ENCODE data around the gene THSD4.

Gene THSD4

GRCh38 chr15:71484080-71484479 is 368.8 kb downstream of the THSD4 start:
- CTCF ChIA-PET: interaction anchor here (0.6 to 0.8 kb wide), 2 partner anchors 25 to 661 kb away, joined by 3 read pairs; no protein-coding TSS in a partner anchor
- Mint-ChIP-seq H3K27me3 (no peaks in the 10 kb centered on the region), H3K4me3 (no peak overlapping the region), H3K4me1 (no peaks in the 10 kb centered on the region), H3K9me3 (no peaks in the 10 kb centered on the region), H3K27ac (no peak overlapping the region), H3K36me3 (no peaks in the 10 kb centered on the region)
- DNase-seq: no peak

GRCh38 chr15:71485094-71485693 is 369.9 kb downstream of the THSD4 start:
- CTCF ChIA-PET: no interaction called here
- H3K27me3 Mint-ChIP-seq: no peaks in the 10 kb centered on the region

GRCh38 chr15:71489570-71489969 is 374.3 kb downstream of the THSD4 start:
- Mint-ChIP-seq H3K4me1 (no peaks in the 10 kb centered on the region), H3K27ac (no peak overlapping the region), H3K4me3 (no peak overlapping the region), H3K36me3 (no peaks in the 10 kb centered on the region), H3K27me3 (no peaks in the 10 kb centered on the region), H3K9me3 (no peaks in the 10 kb centered on the region)
- CTCF ChIA-PET: no interaction called here
- DNase-seq: no peak

More at GRCh38 chr15:71485094-71485693, 369.9 kb downstream of the THSD4 start:
- H3K27ac Mint-ChIP-seq: no peak overlapping the region
- DNase-seq: no peak
- no peaks in the 10 kb centered on the region for H3K36me3 Mint-ChIP-seq
- no peak overlapping the region for H3K4me3 Mint-ChIP-seq
- no peaks in the 10 kb centered on the region for H3K4me1 Mint-ChIP-seq
- no peaks in the 10 kb centered on the region for H3K9me3 Mint-ChIP-seq

GRCh38 chr15:71493526-71493925 is 378.3 kb downstream of the THSD4 start:
- CTCF ChIA-PET: no interaction called here
- Mint-ChIP-seq H3K4me3 (no peak overlapping the region), H3K27me3 (no peaks in the 10 kb centered on the region), H3K36me3 (no peaks in the 10 kb centered on the region), H3K4me1 (no peaks in the 10 kb centered on the region), H3K9me3 (no peaks in the 10 kb centered on the region), H3K27ac (no peak overlapping the region)
- no peak for DNase-seq

- Mint-ChIP-seq H3K27ac (no peak overlapping the region), H3K27me3 (peaks cover 4% of the 10 kb centered on the region), H3K4me1 (no peaks in the 10 kb centered on the region), H3K9me3 (no peaks in the 10 kb centered on the region), H3K4me3 (no peak overlapping the region), H3K36me3 (no peaks in the 10 kb centered on the region)
- DNase-seq: no peak
- CTCF ChIA-PET: no interaction called here
Measured at GRCh38 chr15:71494563-71495397, 379.5 kb downstream of the THSD4 start.

- H3K9me3 Mint-ChIP-seq: no peaks in the 10 kb centered on the region
- no peak for DNase-seq
- H3K27ac Mint-ChIP-seq: no peak overlapping the region
Measured at GRCh38 chr15:71495398-71495780, 380.1 kb downstream of the THSD4 start.

GRCh38 chr15:71496336-71496955 is 381.2 kb downstream of the THSD4 start:
- Mint-ChIP-seq H3K4me1 (no peaks in the 10 kb centered on the region), H3K27me3 (peaks cover 4% of the 10 kb centered on the region), H3K9me3 (no peaks in the 10 kb centered on the region), H3K36me3 (no peaks in the 10 kb centered on the region), H3K4me3 (no peak overlapping the region), H3K27ac (no peak overlapping the region)
- DNase-seq: no peak
- CTCF ChIA-PET: no interaction called here

More at GRCh38 chr15:71495398-71495780, 380.1 kb downstream of the THSD4 start:
- H3K4me1 Mint-ChIP-seq: no peaks in the 10 kb centered on the region
- CTCF ChIA-PET: no interaction called here
- no peaks in the 10 kb centered on the region for H3K36me3 Mint-ChIP-seq
- H3K27me3 Mint-ChIP-seq: peaks cover 4% of the 10 kb centered on the region
- no peak overlapping the region for H3K4me3 Mint-ChIP-seq

- no peaks in the 10 kb centered on the region for H3K4me1 Mint-ChIP-seq
- H3K4me3 Mint-ChIP-seq: no peak overlapping the region
- H3K27me3 Mint-ChIP-seq: peaks cover 4% of the 10 kb centered on the region
- H3K27ac Mint-ChIP-seq: no peak overlapping the region
- no peak for DNase-seq
- no peaks in the 10 kb centered on the region for H3K9me3 Mint-ChIP-seq
- CTCF ChIA-PET: no interaction called here
- no peaks in the 10 kb centered on the region for H3K36me3 Mint-ChIP-seq
Measured at GRCh38 chr15:71501344-71502076, 386.2 kb downstream of the THSD4 start.

- CTCF ChIA-PET: no interaction called here
- Mint-ChIP-seq H3K4me1 (no peaks in the 10 kb centered on the region), H3K4me3 (no peak overlapping the region), H3K27ac (no peak overlapping the region), H3K27me3 (peaks cover 4% of the 10 kb centered on the region), H3K36me3 (no peaks in the 10 kb centered on the region), H3K9me3 (no peaks in the 10 kb centered on the region)
- DNase-seq: no peak
Measured at GRCh38 chr15:71502077-71502432, 386.8 kb downstream of the THSD4 start.

GRCh38 chr15:71505962-71506361 is 390.7 kb downstream of the THSD4 start:
- Mint-ChIP-seq H3K36me3 (no peaks in the 10 kb centered on the region), H3K4me1 (no peaks in the 10 kb centered on the region), H3K4me3 (no peak overlapping the region), H3K9me3 (no peaks in the 10 kb centered on the region), H3K27me3 (peaks cover 7% of the 10 kb centered on the region), H3K27ac (no peak overlapping the region)
- DNase-seq: no peak
- CTCF ChIA-PET: no interaction called here

GRCh38 chr15:71506946-71507345 is 391.7 kb downstream of the THSD4 start:
- no peak for DNase-seq
- Mint-ChIP-seq H3K27me3 (peaks cover 7% of the 10 kb centered on the region), H3K9me3 (no peaks in the 10 kb centered on the region), H3K27ac (no peak overlapping the region), H3K4me1 (no peaks in the 10 kb centered on the region), H3K36me3 (no peaks in the 10 kb centered on the region), H3K4me3 (no peak overlapping the region)
- CTCF ChIA-PET: no interaction called here

GRCh38 chr15:71508081-71508682 is 392.9 kb downstream of the THSD4 start:
- Mint-ChIP-seq H3K27ac (no peak overlapping the region), H3K4me1 (no peaks in the 10 kb centered on the region), H3K27me3 (peaks cover 7% of the 10 kb centered on the region), H3K36me3 (no peaks in the 10 kb centered on the region), H3K4me3 (no peak overlapping the region), H3K9me3 (no peaks in the 10 kb centered on the region)
- CTCF ChIA-PET: no interaction called here
- no peak for DNase-seq

- Mint-ChIP-seq H3K9me3 (no peaks in the 10 kb centered on the region), H3K4me1 (no peaks in the 10 kb centered on the region), H3K36me3 (no peaks in the 10 kb centered on the region), H3K27me3 (peaks cover 7% of the 10 kb centered on the region), H3K4me3 (no peak overlapping the region), H3K27ac (no peak overlapping the region)
- CTCF ChIA-PET: interaction anchor here (0.7 kb wide), 1 partner anchor 25 kb away, joined by 3 read pairs; no protein-coding TSS in a partner anchor
- no peak for DNase-seq
Measured at GRCh38 chr15:71509139-71509538, 393.9 kb downstream of the THSD4 start.

- H3K4me3 Mint-ChIP-seq: no peak overlapping the region
- DNase-seq: no peak
- H3K27ac Mint-ChIP-seq: no peak overlapping the region
- H3K36me3 Mint-ChIP-seq: no peaks in the 10 kb centered on the region
- peaks cover 7% of the 10 kb centered on the region for H3K27me3 Mint-ChIP-seq
- H3K4me1 Mint-ChIP-seq: no peaks in the 10 kb centered on the region
- CTCF ChIA-PET: interaction anchor here (0.6 kb wide), 1 partner anchor 14 kb away, joined by 3 read pairs; no protein-coding TSS in a partner anchor
- no peaks in the 10 kb centered on the region for H3K9me3 Mint-ChIP-seq
Measured at GRCh38 chr15:71510763-71511162, 395.5 kb downstream of the THSD4 start.

Measured in activated naive CD4-positive, alpha-beta T cell treated with anti-CD3 and anti-CD28 coated beads, Interleukin-2, amount 10 ng/mL, durations not matched to agents 7 days and 5 days (primary cell).